ENCODE measurements around the gene KCND2. TPM values are rescaled to one million over a fixed set of nuclear protein-coding genes. Genes with fewer than 3 reads are reported as not detected.

KCND2 gene
- total RNA-seq, 2 donors from 2014 or later: 0.08 to 0.17 TPM

- no peak overlapping the region for H3K9ac ChIP-seq (ENCODE audit: low read depth in 2 of 2, low read length in 2 of 2)
- no peaks in the 10 kb centered on the region for H3K27me3 ChIP-seq
- H3K27ac ChIP-seq: no peak overlapping the region
- H3K36me3 ChIP-seq: no peaks in the 10 kb centered on the region
- intact Hi-C loops (cut with DNase I): no loop called here
- no peak overlapping the region for H3K4me3 ChIP-seq
- H3K9me3 ChIP-seq: no peaks in the 10 kb centered on the region
- DNase-seq: no peak
- H3K4me1 ChIP-seq: no peaks in the 10 kb centered on the region
- TF ChIP-seq CTCF (IDR thresholded peaks at IDR 0.05): no peak
These were observed 35.1 kb downstream of the KCND2 start for GRCh38 chr7:120307991-120308545.

DNA sequence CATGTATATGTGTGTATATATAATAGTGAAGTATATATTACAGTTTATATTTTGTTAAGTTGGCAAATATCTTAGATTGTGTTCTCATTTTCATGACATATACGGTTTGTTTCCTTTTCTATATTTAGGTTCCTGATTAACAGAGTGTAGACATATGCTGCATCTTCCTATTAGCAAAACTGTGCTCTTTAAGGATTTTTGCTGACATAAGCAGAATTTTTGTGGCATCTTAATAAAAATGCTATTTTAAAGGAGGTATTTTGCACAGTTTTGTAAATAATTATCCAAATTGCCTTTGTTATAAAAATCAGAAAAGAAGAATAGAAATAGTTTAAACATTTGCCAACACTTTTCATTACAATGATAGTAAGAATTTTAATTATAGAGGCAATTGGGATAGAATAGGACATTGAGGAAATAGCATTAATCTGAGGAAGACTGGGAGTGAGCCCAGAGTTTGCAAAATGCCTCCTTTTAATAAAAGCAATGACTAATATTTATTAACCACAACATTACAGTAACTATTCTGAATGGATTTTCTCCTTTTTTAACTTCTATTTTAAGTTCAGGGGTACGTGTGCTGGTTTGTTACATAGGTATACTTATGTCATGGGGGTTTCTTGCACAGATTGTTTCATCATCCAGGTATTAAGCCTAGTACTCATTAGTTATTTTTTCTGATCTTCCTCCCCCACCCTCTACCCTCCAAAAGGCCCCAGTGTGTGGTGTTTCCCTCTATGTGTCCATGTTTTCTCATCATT lies 38.2 kb downstream of the KCND2 start:
- H3K9ac ChIP-seq (ENCODE audit: low read depth in 2 of 2, low read length in 2 of 2): no peak overlapping the region
- no peak for DNase-seq
- intact Hi-C loops (cut with DNase I): no loop called here

GRCh38 chr7:120320218-120320961 lies 47.4 kb downstream of the KCND2 start:
- Histone ChIP-seq H3K9ac (ENCODE audit: low read depth in 2 of 2, low read length in 2 of 2) (no peak overlapping the region), H3K36me3 (no peaks in the 10 kb centered on the region), H3K27ac (no peak overlapping the region), H3K4me1 (no peaks in the 10 kb centered on the region), H3K9me3 (no peaks in the 10 kb centered on the region), H3K27me3 (no peaks in the 10 kb centered on the region), H3K4me3 (no peak overlapping the region)
- TF ChIP-seq CTCF (IDR thresholded peaks at IDR 0.05): no peak
- intact Hi-C loops (cut with DNase I): no loop called here
- DNase-seq: no peak

More for the DNA sequence above, 38.2 kb downstream of the KCND2 start:
- Histone ChIP-seq H3K4me1 (no peaks in the 10 kb centered on the region), H3K9me3 (no peaks in the 10 kb centered on the region), H3K27ac (no peak overlapping the region), H3K4me3 (no peak overlapping the region), H3K36me3 (no peaks in the 10 kb centered on the region), H3K27me3 (no peaks in the 10 kb centered on the region)
- TF ChIP-seq CTCF (IDR thresholded peaks at IDR 0.05): no peak

GRCh38 chr7:120327054-120327453 lies 54.1 kb downstream of the KCND2 start:
- Histone ChIP-seq H3K27me3 (no peaks in the 10 kb centered on the region), H3K9ac (ENCODE audit: low read depth in 2 of 2, low read length in 2 of 2) (no peak overlapping the region), H3K9me3 (no peaks in the 10 kb centered on the region), H3K4me3 (no peak overlapping the region), H3K27ac (no peak overlapping the region), H3K36me3 (no peaks in the 10 kb centered on the region), H3K4me1 (no peaks in the 10 kb centered on the region)
- TF ChIP-seq CTCF (IDR thresholded peaks at IDR 0.05): no peak
- DNase-seq: no peak
- intact Hi-C loops (cut with DNase I): no loop called here

GRCh38 chr7:120332433-120332832 lies 59.5 kb downstream of the KCND2 start:
- no peaks in the 10 kb centered on the region for H3K4me1 ChIP-seq
- H3K4me3 ChIP-seq: no peak overlapping the region
- no peak overlapping the region for H3K27ac ChIP-seq
- no peaks in the 10 kb centered on the region for H3K36me3 ChIP-seq
- H3K27me3 ChIP-seq: no peaks in the 10 kb centered on the region
- no peaks in the 10 kb centered on the region for H3K9me3 ChIP-seq
- H3K9ac ChIP-seq (ENCODE audit: low read depth in 2 of 2, low read length in 2 of 2): no peak overlapping the region
- DNase-seq: no peak
- intact Hi-C loops (cut with DNase I): no loop called here
- no peak for TF ChIP-seq CTCF (IDR thresholded peaks at IDR 0.05)
